ENCODE measurements around the gene MBD3L5.
"Not testable (repeated sequence)": the region's sequence is repeated elsewhere in the genome, so short reads cannot be mapped to it uniquely, and the experiment has no call there.

The MBD3L5 gene

DNA sequence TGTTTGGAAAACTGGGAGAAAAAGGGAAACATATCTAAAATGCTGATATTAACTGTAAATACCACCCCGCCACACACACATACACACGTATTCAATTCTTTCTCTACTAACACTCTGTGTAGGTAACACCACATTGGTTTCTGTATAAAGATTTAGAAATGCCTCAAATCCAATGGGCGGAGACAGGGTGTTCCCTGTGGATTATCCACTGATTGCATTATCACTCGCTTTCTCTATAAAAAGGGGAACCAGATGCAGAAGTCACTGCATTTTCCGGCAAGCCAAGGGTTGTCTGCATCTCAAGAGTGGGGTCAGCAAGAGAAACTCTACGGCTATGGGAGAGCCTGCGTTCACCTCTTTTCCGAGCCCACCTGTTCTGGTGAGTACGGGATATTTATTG, at the start of gene MBD3L5:
MBD3L5 (plus strand) TSS at position 301 of the 400 bp plus-strand sequence; CDS start at position 335, 34 bp downstream.
- FAIRE-seq, result not testable (repeated sequence)

DNA sequence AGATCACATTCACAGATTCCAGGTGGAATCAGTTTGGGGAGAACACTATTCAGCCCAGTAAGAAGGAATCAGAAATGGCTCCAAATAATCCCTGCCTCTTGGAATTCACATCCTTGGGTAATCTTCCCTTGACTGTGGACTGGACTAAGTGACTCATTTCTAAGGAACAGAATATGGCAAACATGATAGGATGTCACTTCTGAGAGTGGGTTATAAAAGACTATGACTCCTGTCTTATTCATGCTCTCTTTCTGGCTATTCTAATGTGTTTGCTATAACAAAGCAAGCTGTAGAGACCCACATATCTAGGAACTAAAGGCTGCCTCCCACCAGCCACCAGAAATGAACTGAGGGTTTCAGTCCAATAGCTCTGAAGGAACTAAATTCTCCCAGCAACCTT, 46.9 kb upstream of the MBD3L5 start:
- FAIRE-seq, result no peak

DNA sequence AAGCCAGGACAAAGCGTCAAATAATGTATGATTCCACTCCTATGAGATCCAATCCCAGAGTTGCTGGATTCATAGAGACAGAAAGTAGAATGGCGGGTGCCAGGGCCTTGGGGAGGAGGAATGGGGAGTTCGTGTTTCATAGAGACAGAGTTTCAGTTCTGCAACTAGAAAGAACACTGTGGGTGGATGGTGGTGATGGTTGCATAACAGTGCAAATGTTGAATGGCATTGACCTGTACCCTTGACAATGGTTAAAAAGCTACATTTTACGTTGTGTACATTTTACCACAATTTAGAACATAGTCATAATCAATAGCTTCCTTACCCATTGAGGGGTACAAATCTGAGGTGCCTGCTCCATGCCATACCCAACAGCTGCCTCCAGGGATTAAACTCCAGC, 42.5 kb upstream of the MBD3L5 start:
- FAIRE-seq, result no peak

DNA sequence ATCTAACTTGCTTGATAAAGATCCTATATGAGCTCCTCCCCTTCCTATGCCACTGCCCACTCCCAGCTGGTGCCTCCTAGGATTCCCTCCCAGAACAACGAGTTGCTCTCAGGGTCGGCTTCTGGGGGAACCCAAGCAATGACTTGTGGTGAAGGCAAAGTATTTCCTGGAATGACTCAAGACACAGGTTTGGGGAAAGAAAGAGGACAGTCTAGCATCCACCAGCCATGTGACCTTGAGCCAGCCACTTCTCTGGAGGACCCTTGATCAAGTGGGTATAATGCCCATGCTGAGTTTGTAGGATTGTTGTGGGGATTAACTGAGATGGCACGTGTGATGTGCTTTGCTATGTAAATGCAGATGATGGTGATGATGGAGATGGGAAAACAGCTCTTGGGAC, 42.1 kb upstream of the MBD3L5 start:
- FAIRE-seq, result no peak

- FAIRE-seq, result no peak
Measured at GRCh38 chr19:6995054-6995453, 35.3 kb upstream of the MBD3L5 start.

DNA sequence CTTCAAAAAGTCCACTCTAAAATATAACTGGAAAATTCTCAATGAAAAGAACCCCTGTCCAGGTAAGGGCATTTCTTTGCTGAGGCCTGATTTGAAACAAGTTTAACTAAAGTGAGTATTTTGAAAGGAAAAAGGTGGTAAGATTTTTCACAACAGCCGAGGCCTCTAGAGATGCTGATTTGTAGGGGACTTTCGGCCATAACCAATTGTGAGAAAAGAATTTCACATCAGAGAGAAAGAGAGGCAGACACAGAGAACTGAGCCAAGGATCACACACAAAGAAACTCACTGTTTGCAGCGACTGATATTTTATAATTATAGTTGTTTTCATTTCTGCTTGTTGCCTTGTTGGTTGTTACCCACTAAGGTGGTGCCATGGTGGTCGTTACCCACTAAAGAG, 33.6 kb upstream of the MBD3L5 start:
- FAIRE-seq, result no peak

- FAIRE-seq, result no peak
Measured at GRCh38 chr19:6997679-6998445, 32.5 kb upstream of the MBD3L5 start.

DNA sequence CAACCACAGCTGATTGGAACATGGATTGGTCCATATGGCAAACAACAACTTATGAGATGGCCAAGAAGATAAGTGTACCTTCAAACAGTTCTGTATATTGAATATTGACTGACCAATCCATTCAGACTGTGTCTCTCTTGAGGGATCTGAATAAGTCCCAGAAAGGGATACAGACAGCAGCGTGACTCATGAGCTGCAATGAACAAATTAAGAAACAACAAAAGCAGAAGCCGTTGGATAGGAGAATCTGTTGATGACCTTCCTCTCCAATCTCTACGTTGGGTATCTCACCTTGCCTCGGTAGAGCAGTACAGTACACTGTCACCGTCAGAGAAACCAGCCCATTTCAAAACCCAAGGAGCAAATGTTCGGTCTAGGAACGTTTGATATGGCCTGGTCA, 30.4 kb upstream of the MBD3L5 start:
- FAIRE-seq, result no peak

GRCh38 chr19:7000333-7000732, 30.0 kb upstream of the MBD3L5 start:
- no peak for FAIRE-seq

- FAIRE-seq, result no peak
Measured at GRCh38 chr19:7000816-7001215, 29.6 kb upstream of the MBD3L5 start.

DNA sequence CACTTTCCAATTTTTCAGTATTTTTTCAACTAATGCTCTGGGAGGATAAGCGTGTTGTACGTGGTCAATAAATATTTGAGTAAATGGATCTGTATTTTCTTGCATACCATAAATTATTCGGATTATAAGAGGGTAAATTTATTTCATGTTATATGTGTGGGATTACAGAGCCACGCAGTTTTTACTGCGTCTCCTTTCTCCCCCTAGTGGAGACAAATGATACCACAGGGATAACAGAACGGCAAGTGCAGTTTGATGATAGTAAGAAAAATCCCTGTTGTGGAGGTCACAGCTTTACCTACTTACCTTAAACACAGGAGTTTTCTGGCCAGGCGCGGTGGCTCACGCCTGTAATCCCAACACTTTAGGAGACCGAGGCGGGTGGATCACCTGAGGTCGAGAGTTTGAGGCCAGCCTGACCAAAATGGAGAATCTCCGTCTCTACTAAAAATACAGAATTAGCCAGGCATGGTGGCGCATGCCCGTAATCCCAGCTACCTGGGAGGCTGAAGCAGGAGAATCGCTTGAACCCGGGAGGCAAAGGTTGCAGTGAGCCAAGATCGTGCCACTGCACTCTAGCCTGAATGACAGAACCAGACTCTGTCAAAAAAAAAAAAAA, 26.0 kb upstream of the MBD3L5 start:
- no peak for FAIRE-seq

DNA sequence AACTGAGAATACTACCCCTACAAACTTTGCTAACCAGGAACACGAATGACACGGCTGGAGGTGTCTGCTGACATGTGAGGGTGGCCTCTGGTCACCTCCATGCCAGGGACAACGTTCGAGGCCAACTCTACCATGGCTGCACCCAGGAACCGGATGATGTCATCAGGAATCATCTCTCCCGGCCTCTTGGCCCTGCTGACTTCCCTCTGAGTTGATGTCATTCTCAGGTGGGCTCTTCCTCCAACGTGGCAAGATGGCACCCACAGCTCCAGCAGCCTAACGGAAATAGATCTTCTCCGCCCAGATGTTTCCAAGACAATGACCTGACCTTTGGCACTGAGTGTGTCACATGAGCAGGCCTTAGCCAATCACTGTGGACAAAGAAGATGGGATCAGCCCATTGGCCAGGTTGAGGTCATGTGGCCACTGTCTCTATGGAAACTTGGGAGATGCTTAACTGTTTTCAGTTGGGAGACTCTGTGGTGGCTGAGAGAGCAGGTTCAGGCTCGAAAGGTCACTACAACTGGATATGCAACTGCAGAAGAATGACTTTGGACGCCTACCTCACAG, 24.2 kb upstream of the MBD3L5 start:
- FAIRE-seq, result no peak

- FAIRE-seq, result no peak
Measured at GRCh38 chr19:7007859-7008258, 22.5 kb upstream of the MBD3L5 start.

- FAIRE-seq, result no peak
Measured at GRCh38 chr19:7010722-7011593, 19.4 kb upstream of the MBD3L5 start.

- no peak for FAIRE-seq
Measured at GRCh38 chr19:7013678-7014077, 16.7 kb upstream of the MBD3L5 start.

DNA sequence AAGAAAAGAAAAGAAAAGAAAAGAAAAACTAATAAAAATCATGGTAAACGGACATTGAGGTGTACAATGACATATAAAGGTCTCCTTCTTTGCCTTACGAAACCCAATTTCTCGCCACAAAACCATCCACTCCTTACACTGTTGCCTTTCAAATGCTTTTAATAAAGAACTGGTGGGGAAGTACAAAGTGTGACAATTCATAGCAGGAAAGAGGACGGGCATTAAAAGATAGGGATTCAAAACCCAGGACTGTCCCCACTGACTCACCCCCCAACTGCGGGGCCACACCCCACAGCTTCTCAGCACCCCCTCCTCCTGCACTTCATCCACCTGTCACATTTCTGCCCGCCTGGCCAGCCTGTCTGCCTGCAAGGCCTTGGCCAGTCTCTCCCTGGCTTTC, 11.6 kb upstream of the MBD3L5 start:
- no peak for FAIRE-seq

- not testable (repeated sequence) for FAIRE-seq
Measured at GRCh38 chr19:7021331-7021730, 9.0 kb upstream of the MBD3L5 start, which contains the start of gene MBD3L2B. MBD3L2B (minus strand) TSS chr19:7021431; CDS start chr19:7021397, 34 bp downstream.

- not testable (repeated sequence) for FAIRE-seq
Measured at GRCh38 chr19:7028790-7029189, 1.6 kb upstream of the MBD3L5 start.

GRCh38 chr19:7040079-7040478, 9.7 kb downstream of the MBD3L5 start, which contains the start of gene MBD3L4:
MBD3L4 (minus strand) TSS chr19:7040179; CDS start chr19:7040144, 35 bp downstream.
- not testable (repeated sequence) for FAIRE-seq

- not testable (repeated sequence) for FAIRE-seq
Measured at GRCh38 chr19:7041563-7041962, 11.2 kb downstream of the MBD3L5 start.

GRCh38 chr19:7049021-7049420, 18.6 kb downstream of the MBD3L5 start, which contains the start of gene MBD3L2:
MBD3L2 (plus strand) TSS chr19:7049321; CDS start chr19:7049374, 53 bp downstream.
- not testable (repeated sequence) for FAIRE-seq

DNA sequence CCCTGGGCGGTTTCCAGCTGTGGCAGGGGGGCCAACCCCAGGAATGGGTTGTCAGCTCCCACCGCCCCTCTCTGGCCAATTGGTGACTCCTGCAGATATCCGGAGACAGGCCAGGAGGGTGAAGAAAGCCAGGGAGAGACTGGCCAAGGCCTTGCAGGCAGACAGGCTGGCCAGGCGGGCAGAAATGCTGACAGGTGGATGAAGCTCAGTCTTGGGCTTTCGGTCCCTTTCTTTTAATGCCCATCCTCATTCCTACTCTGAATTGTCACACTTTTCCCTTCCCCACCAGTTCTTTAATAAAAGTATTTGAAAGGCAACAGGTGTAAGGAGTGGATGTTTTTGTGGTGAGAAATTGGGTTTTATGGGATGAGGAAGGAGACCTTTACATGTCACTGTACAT, 21.0 kb downstream of the MBD3L5 start:
- FAIRE-seq, result not testable (repeated sequence)

- not testable (repeated sequence) for FAIRE-seq
Measured at GRCh38 chr19:7052896-7053295, 22.5 kb downstream of the MBD3L5 start.

All from TTC549 (cell line).